ENCODE measurements around the gene SIRT6.
"Not testable (repeated sequence)": the region's sequence is repeated elsewhere in the genome, so short reads cannot be mapped to it uniquely, and the experiment has no call there.

The SIRT6 gene

DNA sequence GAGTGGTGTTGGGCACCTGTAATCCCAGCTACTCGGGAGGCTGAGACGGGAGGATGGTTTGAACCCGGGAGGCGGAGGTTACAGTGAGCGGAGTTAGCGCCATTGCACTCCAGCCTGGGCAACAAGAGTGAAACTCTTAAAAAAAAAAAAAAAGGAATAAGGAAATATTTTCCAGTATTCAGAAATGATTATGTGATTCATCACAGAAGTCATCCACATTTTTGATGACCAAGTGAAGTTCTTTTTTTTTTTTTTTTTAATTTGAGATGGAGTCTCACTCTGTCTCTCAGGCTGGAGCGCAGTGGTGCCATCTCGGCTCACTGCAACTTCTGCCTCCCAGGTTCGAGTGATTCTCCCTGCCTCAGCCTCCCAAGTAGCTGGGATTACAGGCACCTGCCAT lies 47.0 kb downstream of the SIRT6 start:
- DNase-seq (ENCODE audit: low read depth) = not testable (repeated sequence)

DNA sequence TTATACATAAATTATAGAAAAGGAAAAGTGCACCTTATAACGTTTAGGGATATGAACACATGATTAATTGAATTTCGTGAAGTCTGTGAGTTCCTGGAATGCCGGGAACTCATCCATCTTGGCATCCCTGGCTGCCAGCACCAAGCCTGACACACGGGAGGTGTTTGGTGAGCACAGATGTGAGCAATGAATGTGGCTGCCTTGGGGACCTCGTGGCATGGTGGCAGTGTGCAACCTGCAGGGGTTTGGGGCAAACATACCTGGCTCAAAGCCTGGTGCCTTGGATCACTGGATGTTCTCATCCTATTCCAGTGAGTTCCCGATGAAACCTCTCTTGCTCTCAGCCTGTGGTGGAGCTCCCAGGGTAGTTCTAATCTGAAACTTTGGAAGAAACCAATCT lies 48.0 kb downstream of the SIRT6 start:
- DNase-seq (ENCODE audit: low read depth) = no peak

DNA sequence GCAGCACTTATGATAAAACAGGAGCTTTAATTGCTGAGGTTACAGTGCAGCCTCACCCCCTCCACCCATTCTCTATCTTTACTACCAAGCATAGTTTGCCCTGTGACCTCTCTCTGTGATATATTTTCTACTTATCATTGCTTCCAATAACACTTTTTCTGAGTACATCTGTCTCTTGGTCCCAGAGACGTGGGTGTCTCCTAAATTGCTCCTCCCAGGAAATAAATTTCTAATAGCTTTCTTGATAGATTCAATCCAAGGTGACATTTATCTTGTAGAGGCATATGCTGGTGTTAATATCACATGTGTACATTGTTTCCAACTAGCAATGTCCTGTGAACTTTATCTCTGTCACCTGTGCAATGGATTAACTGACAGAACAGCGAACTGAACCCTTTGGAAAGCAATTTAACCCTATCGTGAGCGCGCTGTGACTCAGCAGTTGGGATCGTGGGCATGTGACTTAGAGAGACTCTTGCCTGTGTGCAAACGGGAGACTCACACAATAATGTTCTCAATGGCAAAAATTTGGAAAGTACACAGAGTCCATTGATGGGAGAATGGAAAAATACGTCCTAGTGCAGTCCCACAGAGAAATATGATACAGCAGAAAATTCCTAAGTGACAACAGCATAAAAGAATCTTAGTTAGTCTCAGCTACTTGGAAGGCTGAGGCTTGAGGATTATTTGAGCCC lies 51.5 kb downstream of the SIRT6 start:
- DNase-seq (ENCODE audit: low read depth) = no peak

DNA sequence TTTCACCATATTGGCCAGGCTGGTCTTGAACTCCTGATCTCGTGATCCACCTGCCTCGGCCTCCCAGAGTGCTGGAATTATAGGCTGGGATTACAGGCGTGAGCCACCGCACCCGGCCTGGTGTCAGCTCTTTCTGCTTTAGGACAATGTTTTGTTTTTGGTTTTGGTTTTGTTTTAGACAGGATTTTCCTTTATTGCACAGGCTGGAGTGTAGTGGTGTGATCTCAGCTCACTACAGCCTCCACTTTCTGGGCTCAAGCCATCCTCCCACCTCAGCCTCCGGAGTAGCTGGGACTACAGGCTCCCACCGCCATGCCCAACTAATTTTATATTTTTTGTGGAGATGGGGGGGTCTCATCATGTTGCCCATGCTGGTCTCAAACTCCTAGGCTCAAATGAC lies 53.3 kb downstream of the SIRT6 start:
- not testable (repeated sequence) for DNase-seq (ENCODE audit: low read depth)

DNA sequence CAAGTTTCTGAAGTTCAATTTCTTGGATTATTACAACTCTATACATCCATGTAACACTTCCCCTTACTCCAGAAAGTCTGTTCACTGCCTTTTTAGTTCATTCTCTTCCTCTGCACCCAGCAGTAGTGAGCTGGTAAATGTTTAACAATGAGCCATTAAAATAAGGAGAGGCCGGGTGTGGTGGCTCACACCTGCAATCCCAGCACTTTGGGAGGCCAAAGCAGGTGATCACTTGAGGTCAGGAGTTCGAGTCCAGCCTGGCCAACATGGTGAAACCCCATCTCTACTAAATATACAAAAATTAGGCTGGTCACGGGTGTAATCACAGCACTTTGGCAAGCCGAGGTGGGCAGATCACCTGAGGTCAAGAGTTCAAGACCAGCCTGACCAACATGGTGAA lies 55.0 kb downstream of the SIRT6 start:
- DNase-seq (ENCODE audit: low read depth) = not testable (repeated sequence)

DNA sequence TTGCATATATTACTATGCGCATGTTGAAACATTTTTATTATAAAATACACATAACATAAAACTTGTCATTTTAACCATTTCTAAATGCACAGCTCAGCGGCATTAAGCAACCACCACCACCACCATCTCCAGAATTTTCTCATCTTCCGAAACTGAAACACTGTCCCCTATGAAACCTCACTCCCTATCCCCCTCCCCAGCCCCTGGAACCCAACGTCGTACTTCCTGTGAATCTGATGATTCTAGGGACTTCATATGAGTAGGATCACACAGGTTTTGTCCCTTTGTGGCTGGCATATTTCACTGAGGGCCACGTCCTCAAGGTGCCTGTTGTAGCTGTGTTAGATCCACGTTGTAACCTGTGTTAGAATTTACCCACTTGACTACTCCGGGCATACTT lies 57.7 kb downstream of the SIRT6 start:
- no peak for DNase-seq (ENCODE audit: low read depth)
